Measurements from ENCODE around the gene KCNJ14.
A peak's percentile ranks its signal among the peaks of the same experiment; 100 is the strongest.

Gene KCNJ14

DNA sequence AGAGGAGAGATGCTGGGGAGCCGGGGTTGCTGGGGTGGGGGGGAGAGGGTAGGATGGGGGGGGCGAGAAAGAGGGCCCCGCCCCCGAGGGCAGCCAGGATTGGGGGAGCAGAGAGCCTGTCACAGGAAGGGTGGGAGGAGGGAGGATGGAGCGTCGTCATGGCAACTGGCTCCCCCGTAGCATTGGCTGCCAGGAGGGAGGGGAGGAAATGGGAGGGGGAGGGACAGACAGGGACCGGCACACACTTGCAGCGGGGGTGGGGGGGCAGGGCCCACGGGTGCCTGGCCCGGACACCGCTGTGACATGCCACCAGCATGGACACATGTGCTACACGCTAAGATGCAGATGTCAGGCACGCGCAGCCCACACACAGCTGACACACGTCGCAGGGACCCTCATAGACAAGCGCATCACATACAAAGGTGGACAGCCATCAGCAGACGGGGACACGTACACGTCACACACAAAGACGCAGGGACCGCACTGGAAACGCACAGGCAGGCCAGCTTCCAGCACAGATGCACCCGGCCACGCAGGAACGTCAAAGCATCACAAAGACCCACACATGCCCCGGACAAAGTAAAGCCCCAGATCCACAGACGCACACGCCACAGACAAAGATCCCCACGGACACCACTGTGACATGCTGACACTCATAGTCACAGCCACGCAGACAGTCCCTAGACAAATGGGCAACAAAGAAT is 56.6 kb downstream of the KCNJ14 start, which contains the start of gene LMTK3:
Gene LMTK3, minus strand, starts transcription at position 36 of the 704 bp plus-strand sequence. CDS start 259 bp downstream, outside the sequence.
- Histone ChIP-seq H3K4me2 (ENCODE audit: low read depth, low read length, poor library complexity, severe bottlenecking) (peak within 1 kb of the TSS; percentile 72), H3F3A (ENCODE audit: low read depth) (no peaks in the 10 kb centered on the region), H2AFZ (ENCODE audit: low read length) (peak within 1 kb of the TSS; percentile 60; the same call in 1 of the 2 replicates), H3K4me1 (ENCODE audit: insufficient read depth, low read length, poor library complexity, severe bottlenecking) (no peaks in the 10 kb centered on the region), H3K9me3 (ENCODE audit: insufficient read depth, low read depth, low read length) (no peaks in the 10 kb centered on the region), H3K79me2 (ENCODE audit: insufficient read depth, low read length) (no peaks in the 10 kb centered on the region), H4K20me1 (ENCODE audit: insufficient read depth, low read length, poor library complexity, severe bottlenecking) (no peaks in the 10 kb centered on the region), H3K27me3 (ENCODE audit: insufficient read depth, low read length, poor library complexity, severe bottlenecking) (no peaks in the 10 kb centered on the region), H3K9me2 (replicated peaks; ENCODE audit: low read depth, low read length) (no peaks in the 10 kb centered on the region), H3K9ac (ENCODE audit: low read depth, low read length, poor library complexity, severe bottlenecking) (no peak within 1 kb of the TSS), H3K36me3 (ENCODE audit: insufficient read depth, low read length) (no peaks in the 10 kb centered on the region), H3K4me3 (ENCODE audit: low read length, poor library complexity, severe bottlenecking) (peak within 1 kb of the TSS; percentile 91)
- TF ChIP-seq, protein P1, sequence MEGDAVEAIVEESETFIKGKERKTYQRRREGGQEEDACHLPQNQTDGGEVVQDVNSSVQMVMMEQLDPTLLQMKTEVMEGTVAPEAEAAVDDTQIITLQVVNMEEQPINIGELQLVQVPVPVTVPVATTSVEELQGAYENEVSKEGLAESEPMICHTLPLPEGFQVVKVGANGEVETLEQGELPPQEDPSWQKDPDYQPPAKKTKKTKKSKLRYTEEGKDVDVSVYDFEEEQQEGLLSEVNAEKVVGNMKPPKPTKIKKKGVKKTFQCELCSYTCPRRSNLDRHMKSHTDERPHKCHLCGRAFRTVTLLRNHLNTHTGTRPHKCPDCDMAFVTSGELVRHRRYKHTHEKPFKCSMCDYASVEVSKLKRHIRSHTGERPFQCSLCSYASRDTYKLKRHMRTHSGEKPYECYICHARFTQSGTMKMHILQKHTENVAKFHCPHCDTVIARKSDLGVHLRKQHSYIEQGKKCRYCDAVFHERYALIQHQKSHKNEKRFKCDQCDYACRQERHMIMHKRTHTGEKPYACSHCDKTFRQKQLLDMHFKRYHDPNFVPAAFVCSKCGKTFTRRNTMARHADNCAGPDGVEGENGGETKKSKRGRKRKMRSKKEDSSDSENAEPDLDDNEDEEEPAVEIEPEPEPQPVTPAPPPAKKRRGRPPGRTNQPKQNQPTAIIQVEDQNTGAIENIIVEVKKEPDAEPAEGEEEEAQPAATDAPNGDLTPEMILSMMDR (conservative IDR thresholded peaks at IDR 0.05; ENCODE audit: low read length) = no peak
- no peak for TF ChIP-seq EZH2phosphoT487 (IDR thresholded peaks at IDR 0.05; ENCODE audit: borderline replicate concordance)

DNA sequence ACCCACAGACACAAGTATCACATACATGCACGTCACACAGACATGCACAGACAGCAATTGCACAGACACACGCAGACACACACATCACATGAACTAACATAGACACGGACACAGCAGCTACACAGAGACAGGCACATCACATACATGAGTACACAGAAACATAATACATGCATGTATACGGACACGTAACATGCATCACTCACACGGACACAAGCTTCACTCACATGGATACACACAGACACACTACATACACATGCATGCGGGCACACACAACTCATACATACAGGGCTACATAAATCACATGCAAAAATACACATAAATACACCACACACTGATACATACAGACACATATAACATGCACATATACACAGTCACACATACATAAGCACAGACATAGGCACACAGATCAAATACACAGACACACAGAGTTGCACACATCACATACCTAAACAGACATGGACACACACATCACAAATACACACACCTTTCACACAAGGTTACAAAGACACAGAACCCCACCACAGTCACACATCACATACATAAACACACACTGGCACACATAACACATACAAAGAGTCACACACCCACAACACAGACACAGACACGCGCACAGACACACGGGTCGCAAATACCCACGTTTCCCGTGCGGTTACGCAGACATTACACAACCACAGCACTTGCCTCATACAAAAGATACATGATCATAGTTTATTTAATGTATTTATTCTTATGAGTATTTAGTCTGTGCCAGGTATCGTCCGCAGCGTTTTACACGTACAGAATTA is 57.3 kb downstream of the KCNJ14 start:
- no peak for TF ChIP-seq EZH2phosphoT487 (IDR thresholded peaks at IDR 0.05; ENCODE audit: borderline replicate concordance)
- TF ChIP-seq, protein P1 (conservative IDR thresholded peaks at IDR 0.05; ENCODE audit: low read length) = no peak
- Histone ChIP-seq H4K20me1 (ENCODE audit: insufficient read depth, low read length, poor library complexity, severe bottlenecking) (no peaks in the 10 kb centered on the region), H3K4me3 (ENCODE audit: low read length, poor library complexity, severe bottlenecking) (peak overlapping the region; percentile 91), H3K9me3 (ENCODE audit: insufficient read depth, low read depth, low read length) (no peaks in the 10 kb centered on the region), H3K4me1 (ENCODE audit: insufficient read depth, low read length, poor library complexity, severe bottlenecking) (no peaks in the 10 kb centered on the region), H3K79me2 (ENCODE audit: insufficient read depth, low read length) (no peaks in the 10 kb centered on the region), H3K9ac (ENCODE audit: low read depth, low read length, poor library complexity, severe bottlenecking) (no peak overlapping the region), H3K9me2 (replicated peaks; ENCODE audit: low read depth, low read length) (no peaks in the 10 kb centered on the region), H3K27me3 (ENCODE audit: insufficient read depth, low read length, poor library complexity, severe bottlenecking) (no peaks in the 10 kb centered on the region), H3K4me2 (ENCODE audit: low read depth, low read length, poor library complexity, severe bottlenecking) (peak overlapping the region; percentile 72), H2AFZ (ENCODE audit: low read length) (no peak overlapping the region), H3F3A (ENCODE audit: low read depth) (no peaks in the 10 kb centered on the region), H3K36me3 (ENCODE audit: insufficient read depth, low read length) (no peaks in the 10 kb centered on the region)

DNA sequence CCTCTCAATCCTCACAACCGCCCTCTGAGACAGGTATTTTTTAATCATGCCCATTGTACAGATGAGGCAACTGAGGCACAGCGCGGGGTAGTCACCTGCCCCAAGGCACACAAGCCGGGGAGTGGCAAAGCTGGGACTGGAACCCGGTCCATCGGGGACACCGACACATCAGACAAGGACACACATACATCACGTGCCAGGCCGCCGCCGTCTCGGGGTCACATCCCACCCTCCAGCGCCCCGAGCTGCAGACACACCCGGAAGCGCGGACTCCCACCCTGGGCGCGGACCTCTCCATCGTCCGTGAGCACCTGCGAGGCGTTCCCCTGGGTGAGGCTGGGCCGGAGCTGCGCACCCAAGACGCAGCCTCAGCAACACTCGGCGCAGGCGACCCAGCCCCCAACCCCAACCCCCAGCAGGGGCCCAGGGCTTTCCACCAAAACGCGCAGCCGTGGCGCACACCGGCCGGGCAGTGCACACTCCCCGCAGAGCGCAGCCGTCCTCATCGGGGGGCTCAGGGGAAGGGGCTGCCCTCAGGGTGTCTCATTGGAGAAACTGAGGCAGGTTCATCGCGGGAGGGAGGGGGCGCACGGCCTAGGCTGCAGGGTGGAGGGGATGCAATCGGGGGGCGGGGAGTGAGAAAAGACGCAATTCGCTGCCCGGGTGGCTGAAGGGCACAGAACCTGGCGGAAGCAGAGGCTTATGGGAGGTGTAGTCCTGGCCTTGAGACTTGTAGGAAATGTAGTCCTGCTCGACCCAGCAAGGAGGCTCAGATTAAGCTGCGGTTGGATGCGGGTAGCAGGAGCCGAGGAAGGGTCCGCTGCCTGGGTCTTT is 58.1 kb downstream of the KCNJ14 start:
- H3K4me2 ChIP-seq (ENCODE audit: low read depth, low read length, poor library complexity, severe bottlenecking) = peak overlapping the region; percentile 72
- TF ChIP-seq, protein P1 (conservative IDR thresholded peaks at IDR 0.05; ENCODE audit: low read length) = no peak
- TF ChIP-seq EZH2phosphoT487 (IDR thresholded peaks at IDR 0.05; ENCODE audit: borderline replicate concordance) = no peak
- H3K4me3 ChIP-seq (ENCODE audit: low read length, poor library complexity, severe bottlenecking) = peak overlapping the region; percentile 91
- no peaks in the 10 kb centered on the region for H4K20me1 ChIP-seq (ENCODE audit: insufficient read depth, low read length, poor library complexity, severe bottlenecking)
- H3K9me2 ChIP-seq (replicated peaks; ENCODE audit: low read depth, low read length) = no peaks in the 10 kb centered on the region
- no peaks in the 10 kb centered on the region for H3K9me3 ChIP-seq (ENCODE audit: insufficient read depth, low read depth, low read length)
- no peaks in the 10 kb centered on the region for H3K4me1 ChIP-seq (ENCODE audit: insufficient read depth, low read length, poor library complexity, severe bottlenecking)
- no peaks in the 10 kb centered on the region for H3K79me2 ChIP-seq (ENCODE audit: insufficient read depth, low read length)
- peak overlapping the region; percentile 100 for H2AFZ ChIP-seq (ENCODE audit: low read length)
- H3K9ac ChIP-seq (ENCODE audit: low read depth, low read length, poor library complexity, severe bottlenecking) = peak overlapping the region; percentile 73
- H3K36me3 ChIP-seq (ENCODE audit: insufficient read depth, low read length) = no peaks in the 10 kb centered on the region
- H3F3A ChIP-seq (ENCODE audit: low read depth) = no peaks in the 10 kb centered on the region
- H3K27me3 ChIP-seq (ENCODE audit: insufficient read depth, low read length, poor library complexity, severe bottlenecking) = no peaks in the 10 kb centered on the region

Measured in Loucy (cell line).